Neutrophil (primary cell): ENCODE measurements around the gene MT1HL1.

Experiments
- H3K27ac ChIP-seq: fragments of 200-600 bp; sonication (generic); 2 replicates; pipeline ENCODE4 v1.5.1; 2016; ENCODE audit warnings: mild to moderate bottlenecking, moderate library complexity
- H3K27me3 ChIP-seq: fragments of 200-600 bp; sonication (generic); 2 replicates; pipeline ENCODE4 v1.6.0; 2016; ENCODE audit warnings: mild to moderate bottlenecking
- H3K36me3 ChIP-seq: fragments of 200-600 bp; sonication (generic); 2 replicates; pipeline ENCODE4 v1.5.1; 2017
- H3K4me1 ChIP-seq, 2 experiments: fragments of 200-600 bp in 1 of 2; sonication (generic) in 1 of 2; 1 replicate in 1 of 2; 2 replicates in 1 of 2; pipeline versions ENCODE4 v1.5.1 to v1.6.1; 2013 to 2016; ENCODE audit warnings: low read depth in 1 of 2, low read length in 1 of 2, mild to moderate bottlenecking in 1 of 2, moderate library complexity in 1 of 2; ENCODE audit not compliant: control insufficient read depth in 1 of 2, insufficient read depth in 1 of 2
- H3K4me3 ChIP-seq, 2 experiments: fragments of 200-600 bp in 1 of 2; sonication (generic) in 1 of 2; 1 replicate in 1 of 2; 2 replicates in 1 of 2; pipeline ENCODE4 v1.5.1; 2013 to 2016; ENCODE audit warnings: low read depth in 1 of 2, low read length in 1 of 2, mild to moderate bottlenecking in 1 of 2, moderate library complexity in 1 of 2
- H3K9me3 ChIP-seq: fragments of 200-600 bp; sonication (generic); 2 replicates; pipeline ENCODE4 v1.5.1; 2016
- TF ChIP-seq, protein P1 (sequence below): fragments of 200-600 bp; sonication (generic); IDR thresholded peaks from 2 replicates; pipeline ENCODE4 v1.5.1; 2016; ENCODE audit warnings: antibody characterized with exemption

MT1HL1 gene

DNA sequence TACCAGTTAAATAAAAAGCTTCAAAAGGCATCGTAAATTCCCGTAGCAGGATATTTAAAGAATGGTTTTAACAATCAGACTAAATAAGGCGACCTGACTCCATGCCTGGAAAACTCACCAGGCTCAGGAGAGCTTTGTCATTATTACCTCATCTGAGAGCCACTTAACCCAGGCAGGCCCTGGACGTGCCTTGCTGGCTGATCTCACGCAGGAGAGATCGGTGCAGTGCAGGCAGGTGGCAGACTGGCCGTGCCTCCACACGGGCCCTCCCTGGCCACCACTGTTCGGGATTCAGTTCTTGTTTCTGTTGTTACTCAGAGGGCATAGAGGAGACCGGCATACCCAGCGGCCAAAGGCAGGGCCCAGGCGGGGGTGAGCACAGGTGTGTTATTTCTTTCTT, 6.4 kb downstream of the MT1HL1 start:
- Histone ChIP-seq H3K9me3 (no peaks in the 10 kb centered on the region), H3K4me1 (no peaks in the 10 kb centered on the region), H3K4me3 (no peak overlapping the region)

DNA sequence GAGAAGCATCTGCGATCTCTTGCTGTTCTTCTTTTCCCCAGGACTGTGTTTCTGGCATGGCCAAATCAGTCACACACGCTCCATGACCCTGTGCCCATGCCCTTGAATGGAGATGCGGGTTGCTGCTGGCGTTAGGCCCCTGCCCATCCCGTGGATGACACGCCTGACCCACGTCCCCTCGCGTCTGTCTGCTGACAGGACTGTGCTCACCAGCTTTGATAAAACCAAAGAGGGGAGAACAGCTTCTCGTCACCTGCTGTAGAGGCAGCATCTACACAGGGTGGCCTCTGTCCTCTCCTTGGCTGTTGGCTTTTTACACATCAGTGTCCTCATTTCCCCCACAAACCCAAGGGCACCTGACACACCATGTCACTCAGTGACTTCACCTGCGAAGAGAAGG, 6.9 kb downstream of the MT1HL1 start:
- Histone ChIP-seq H3K36me3 (no peaks in the 10 kb centered on the region), H3K4me3 (no peak overlapping the region), H3K4me1 (no peaks in the 10 kb centered on the region), H3K9me3 (no peaks in the 10 kb centered on the region), H3K27me3 (no peaks in the 10 kb centered on the region), H3K27ac (no peak overlapping the region)
- TF ChIP-seq, protein P1, sequence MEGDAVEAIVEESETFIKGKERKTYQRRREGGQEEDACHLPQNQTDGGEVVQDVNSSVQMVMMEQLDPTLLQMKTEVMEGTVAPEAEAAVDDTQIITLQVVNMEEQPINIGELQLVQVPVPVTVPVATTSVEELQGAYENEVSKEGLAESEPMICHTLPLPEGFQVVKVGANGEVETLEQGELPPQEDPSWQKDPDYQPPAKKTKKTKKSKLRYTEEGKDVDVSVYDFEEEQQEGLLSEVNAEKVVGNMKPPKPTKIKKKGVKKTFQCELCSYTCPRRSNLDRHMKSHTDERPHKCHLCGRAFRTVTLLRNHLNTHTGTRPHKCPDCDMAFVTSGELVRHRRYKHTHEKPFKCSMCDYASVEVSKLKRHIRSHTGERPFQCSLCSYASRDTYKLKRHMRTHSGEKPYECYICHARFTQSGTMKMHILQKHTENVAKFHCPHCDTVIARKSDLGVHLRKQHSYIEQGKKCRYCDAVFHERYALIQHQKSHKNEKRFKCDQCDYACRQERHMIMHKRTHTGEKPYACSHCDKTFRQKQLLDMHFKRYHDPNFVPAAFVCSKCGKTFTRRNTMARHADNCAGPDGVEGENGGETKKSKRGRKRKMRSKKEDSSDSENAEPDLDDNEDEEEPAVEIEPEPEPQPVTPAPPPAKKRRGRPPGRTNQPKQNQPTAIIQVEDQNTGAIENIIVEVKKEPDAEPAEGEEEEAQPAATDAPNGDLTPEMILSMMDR = no peak

More for the DNA sequence above, 6.4 kb downstream of the MT1HL1 start:
- Histone ChIP-seq H3K27ac (no peak overlapping the region), H3K36me3 (no peaks in the 10 kb centered on the region), H3K27me3 (no peaks in the 10 kb centered on the region)
- TF ChIP-seq, protein P1 = no peak

DNA sequence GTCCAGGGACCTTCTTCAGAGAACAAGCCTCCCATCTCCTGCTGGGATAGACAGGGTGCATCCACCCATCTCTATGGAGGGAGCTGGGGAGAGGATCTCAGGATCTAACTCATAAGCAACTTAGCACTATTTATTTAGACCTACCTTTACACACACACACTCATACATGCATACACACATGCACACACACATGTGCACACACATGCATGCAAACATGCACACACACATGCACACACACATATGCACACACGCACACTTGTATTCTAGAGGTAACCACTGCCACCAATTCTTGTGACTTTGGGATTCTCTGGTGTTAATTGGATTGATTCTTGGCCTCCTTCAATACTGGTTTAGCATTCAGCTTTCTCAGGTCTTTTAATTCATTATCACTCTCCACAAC, 9.8 kb downstream of the MT1HL1 start:
- Histone ChIP-seq H3K27ac (no peak overlapping the region), H3K4me3 (no peak overlapping the region), H3K9me3 (no peaks in the 10 kb centered on the region), H3K36me3 (no peaks in the 10 kb centered on the region), H3K4me1 (no peaks in the 10 kb centered on the region), H3K27me3 (no peaks in the 10 kb centered on the region)
- TF ChIP-seq, protein P1 = no peak

DNA sequence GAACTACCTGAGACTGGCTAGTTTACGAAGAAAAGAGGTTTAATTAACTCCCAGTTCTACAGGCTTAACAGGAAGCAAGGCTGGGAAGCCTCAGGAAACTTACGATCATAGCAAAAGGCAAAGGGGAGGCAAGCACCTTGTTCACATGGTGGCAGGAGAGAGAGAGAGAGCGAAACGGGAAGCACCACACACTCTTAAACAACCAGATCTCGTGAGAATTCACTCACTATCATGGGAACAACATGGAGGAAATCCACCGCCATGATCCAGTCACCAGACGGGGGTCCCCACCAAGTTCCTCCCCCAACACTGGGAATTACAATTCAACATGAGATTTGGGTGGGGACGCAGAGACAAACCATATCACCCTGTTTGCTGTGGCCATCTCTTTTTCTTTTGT, 11.8 kb downstream of the MT1HL1 start:
- TF ChIP-seq, protein P1 = no peak
- no peak overlapping the region for H3K27ac ChIP-seq
- no peaks in the 10 kb centered on the region for H3K27me3 ChIP-seq
- no peaks in the 10 kb centered on the region for H3K36me3 ChIP-seq
- no peaks in the 10 kb centered on the region for H3K4me1 ChIP-seq
- no peak overlapping the region for H3K4me3 ChIP-seq
- H3K9me3 ChIP-seq = no peaks in the 10 kb centered on the region

DNA sequence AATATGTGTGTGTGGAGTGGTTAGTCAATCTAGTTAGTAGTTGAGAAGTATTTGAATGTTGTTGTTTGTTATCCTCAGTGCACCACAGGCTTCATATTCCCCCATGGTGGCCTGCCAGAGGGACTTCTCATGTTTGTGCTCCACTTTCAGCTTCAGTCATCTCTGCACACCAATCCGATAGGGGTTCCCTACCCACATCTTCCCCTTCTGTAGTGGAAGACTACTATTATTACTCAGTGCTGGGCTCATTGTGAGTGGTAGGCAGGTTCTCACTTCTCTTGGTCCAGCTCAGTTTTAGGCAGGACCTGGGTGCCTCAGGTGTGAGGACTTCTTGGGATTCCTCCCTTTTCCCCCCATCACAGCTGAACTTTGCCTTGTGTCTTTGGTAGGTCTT, 14.2 kb downstream of the MT1HL1 start:
- TF ChIP-seq, protein P1 = no peak
- Histone ChIP-seq H3K9me3 (no peaks in the 10 kb centered on the region), H3K4me1 (no peaks in the 10 kb centered on the region), H3K27me3 (no peaks in the 10 kb centered on the region), H3K27ac (no peak overlapping the region), H3K36me3 (no peaks in the 10 kb centered on the region), H3K4me3 (no peak overlapping the region)
